ENCODE data around the gene ARHGEF38.
"Not testable (repeated sequence)": the region's sequence is repeated elsewhere in the genome, so short reads cannot be mapped to it uniquely, and the experiment has no call there.

ARHGEF38 gene

DNA sequence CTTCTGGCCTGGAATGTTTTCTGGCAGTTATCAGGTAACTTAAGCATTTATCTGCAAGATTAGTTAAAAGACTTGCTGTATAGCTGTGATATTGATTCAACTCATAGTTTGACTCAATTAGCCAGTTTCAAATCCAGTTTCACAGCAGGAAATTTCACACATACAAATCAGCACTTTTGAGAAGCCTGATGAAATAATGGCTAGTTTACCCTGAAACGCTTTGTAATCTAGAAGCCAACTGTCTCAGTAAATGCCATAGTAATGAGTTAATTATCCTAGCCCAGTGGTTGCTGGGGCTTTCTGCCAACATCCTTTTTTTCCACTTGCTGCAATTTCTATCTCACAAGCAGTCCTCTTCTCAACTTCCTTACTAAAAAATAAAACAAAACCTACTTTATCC is 53.1 kb downstream of the ARHGEF38 start:
- no peak for DNase-seq (ENCODE audit: extremely low spot score)
- ChIA-PET POLR2A (no interaction called here), CTCF (no interaction called here)
- TF ChIP-seq, protein P1, sequence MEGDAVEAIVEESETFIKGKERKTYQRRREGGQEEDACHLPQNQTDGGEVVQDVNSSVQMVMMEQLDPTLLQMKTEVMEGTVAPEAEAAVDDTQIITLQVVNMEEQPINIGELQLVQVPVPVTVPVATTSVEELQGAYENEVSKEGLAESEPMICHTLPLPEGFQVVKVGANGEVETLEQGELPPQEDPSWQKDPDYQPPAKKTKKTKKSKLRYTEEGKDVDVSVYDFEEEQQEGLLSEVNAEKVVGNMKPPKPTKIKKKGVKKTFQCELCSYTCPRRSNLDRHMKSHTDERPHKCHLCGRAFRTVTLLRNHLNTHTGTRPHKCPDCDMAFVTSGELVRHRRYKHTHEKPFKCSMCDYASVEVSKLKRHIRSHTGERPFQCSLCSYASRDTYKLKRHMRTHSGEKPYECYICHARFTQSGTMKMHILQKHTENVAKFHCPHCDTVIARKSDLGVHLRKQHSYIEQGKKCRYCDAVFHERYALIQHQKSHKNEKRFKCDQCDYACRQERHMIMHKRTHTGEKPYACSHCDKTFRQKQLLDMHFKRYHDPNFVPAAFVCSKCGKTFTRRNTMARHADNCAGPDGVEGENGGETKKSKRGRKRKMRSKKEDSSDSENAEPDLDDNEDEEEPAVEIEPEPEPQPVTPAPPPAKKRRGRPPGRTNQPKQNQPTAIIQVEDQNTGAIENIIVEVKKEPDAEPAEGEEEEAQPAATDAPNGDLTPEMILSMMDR (IDR thresholded peaks at IDR 0.05; ENCODE audit: control extremely low read depth, extremely low read depth, low read depth, missing control alignments), result no peak

DNA sequence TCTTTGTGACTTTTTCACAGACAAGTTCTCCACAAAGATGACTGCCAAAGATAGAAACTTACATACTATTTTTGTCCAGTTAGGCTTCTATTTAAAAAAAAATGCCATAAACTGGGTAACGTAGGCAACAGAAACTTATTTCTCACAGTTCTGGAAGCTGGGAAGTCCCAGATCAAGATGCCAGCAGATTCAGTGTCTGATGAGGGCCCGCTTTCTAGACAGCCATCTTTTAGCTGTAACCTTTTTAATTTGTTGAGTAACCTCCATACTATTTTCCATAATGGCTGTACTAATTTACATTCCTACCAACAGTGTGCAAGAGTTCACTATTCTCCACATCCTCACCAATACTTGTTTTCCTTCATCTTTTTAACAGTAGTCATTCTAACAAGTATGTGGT is 55.5 kb downstream of the ARHGEF38 start:
- no peak for DNase-seq (ENCODE audit: extremely low spot score)
- ChIA-PET CTCF (interaction anchor here (0.7 to 1.1 kb wide), 3 partner anchors 11 to 97 kb away, joined by 3 read pairs; no protein-coding TSS in a partner anchor), POLR2A (no interaction called here)
- TF ChIP-seq, protein P1 (IDR thresholded peaks at IDR 0.05; ENCODE audit: control extremely low read depth, extremely low read depth, low read depth, missing control alignments), result no peak

DNA sequence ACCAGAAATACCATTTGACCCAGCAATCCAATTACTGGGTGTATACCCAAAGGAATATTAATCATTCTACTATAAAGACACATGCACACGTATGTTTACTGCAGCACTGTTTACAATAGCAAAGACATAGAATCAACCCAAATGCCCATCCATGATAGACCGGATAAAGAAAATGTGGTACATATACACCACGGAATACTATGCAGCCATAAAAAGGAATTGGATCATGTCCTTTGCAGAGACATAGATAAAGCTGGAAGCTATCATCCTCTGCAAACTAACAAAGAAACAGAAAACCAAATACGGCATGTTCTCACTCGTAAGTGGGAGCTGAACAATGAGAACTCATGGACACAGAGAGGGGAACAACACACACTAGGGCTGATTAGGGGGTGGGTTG is 57.4 kb downstream of the ARHGEF38 start:
- CTCF ChIA-PET, result interaction anchor here (0.9 to 1.4 kb wide), 3 partner anchors 9 to 65 kb away, joined by 3 to 5 read pairs (median 3); no protein-coding TSS in a partner anchor
- POLR2A ChIA-PET; DNase-seq (ENCODE audit: extremely low spot score): not testable (repeated sequence)

DNA sequence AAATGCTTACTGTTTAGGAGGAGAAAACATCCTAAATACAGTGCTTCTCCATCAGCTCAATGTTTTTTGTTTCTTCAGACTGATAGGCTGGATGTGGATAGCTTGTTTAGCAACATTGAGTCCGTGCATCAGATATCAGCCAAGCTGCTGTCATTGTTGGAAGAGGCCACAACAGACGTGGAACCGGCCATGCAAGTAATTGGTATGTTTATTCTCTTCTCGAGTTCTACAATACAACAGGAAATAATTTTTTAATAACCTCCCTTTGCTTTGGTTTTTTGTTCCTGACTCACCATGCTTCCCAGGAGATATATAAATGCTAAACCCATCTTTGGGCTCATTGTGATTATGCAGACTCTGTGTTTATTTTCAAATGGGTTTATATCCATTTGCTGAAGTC is 60.9 kb downstream of the ARHGEF38 start:
- TF ChIP-seq, protein P1 (IDR thresholded peaks at IDR 0.05; ENCODE audit: control extremely low read depth, extremely low read depth, low read depth, missing control alignments), result no peak
- ChIA-PET POLR2A (no interaction called here), CTCF (interaction anchor here (1.4 kb wide), 1 partner anchor 8 kb away, joined by 4 read pairs; no protein-coding TSS in a partner anchor)
- no peak for DNase-seq (ENCODE audit: extremely low spot score)

DNA sequence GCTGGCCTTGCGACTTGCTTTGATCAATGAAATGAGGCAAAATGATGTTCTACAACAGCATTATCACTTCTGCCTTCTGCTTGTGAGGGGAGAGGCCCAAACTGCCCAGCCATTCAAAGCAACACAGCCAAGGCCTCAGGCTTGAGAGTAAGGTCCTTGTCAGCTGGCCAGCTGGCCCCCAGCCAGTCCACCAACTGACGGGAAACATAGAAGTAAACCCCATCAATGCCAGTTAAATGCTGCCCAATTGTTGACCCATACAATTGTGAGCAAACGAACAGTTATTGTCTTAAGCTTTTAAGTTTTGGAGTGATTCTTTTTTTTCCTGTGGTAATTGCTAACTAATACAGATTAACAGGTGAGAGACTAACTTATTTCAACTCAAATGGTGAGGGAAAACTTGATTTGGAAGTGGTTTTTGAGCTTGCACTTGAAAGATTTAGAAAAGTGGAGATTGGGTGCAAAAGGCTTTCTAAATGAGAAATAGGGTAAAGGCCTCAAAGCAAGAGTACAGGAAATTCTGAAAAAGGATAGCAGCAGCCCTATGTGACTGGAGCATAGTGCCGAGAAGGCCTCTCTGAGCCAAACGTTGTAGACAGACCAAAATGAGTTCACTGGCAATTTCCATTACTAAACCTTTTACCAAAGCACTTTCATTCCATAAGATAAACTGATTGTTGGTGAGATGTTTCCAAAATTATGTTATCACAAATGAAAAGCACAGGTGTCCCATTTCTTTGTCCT is 66.9 kb downstream of the ARHGEF38 start:
- ChIA-PET POLR2A (no interaction called here), CTCF (interaction anchor here (0.7 to 1.9 kb wide), 5 partner anchors 11 to 98 kb away, joined by 3 to 8 read pairs (median 3); no protein-coding TSS in a partner anchor)
- TF ChIP-seq, protein P1 (IDR thresholded peaks at IDR 0.05; ENCODE audit: control extremely low read depth, extremely low read depth, low read depth, missing control alignments), result no peak
- no peak for DNase-seq (ENCODE audit: extremely low spot score)

DNA sequence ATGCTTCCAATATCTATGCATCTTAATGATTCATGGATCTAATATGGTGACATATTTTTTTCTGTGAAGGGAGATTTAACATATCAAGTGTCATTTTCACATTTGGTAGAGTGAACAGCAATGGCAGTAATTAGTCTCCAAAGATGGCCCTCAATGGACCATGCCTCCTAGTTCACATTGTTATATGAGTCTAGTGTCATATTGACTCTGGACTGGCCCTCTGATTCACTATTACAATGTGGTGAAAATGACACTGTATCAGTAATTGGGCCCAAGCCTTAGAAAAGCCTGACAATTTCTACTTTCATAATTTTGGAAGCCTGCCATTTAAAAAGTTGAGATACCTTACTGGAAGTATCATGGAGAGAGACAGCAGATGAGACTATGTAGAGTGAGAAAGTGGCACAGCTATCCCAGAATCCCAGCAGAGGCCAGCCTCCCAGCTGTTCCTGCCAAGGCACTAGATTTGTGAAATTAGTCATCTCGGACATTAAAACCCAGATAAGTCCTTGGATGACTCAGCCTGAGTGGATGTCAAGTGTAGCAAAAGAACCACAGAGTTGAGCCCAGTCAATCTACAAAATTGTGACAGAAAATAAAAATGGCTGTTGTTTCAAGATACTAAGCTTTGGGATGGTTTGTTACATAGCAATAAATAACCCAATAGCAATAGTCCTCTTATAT is 68.4 kb downstream of the ARHGEF38 start:
- no peak for DNase-seq (ENCODE audit: extremely low spot score)
- TF ChIP-seq, protein P1 (IDR thresholded peaks at IDR 0.05; ENCODE audit: control extremely low read depth, extremely low read depth, low read depth, missing control alignments), result no peak
- ChIA-PET CTCF (interaction anchor here (0.9 to 1.8 kb wide), 7 partner anchors 8 to 100 kb away, joined by 3 to 10 read pairs (median 4); no protein-coding TSS in a partner anchor), POLR2A (no interaction called here)

DNA sequence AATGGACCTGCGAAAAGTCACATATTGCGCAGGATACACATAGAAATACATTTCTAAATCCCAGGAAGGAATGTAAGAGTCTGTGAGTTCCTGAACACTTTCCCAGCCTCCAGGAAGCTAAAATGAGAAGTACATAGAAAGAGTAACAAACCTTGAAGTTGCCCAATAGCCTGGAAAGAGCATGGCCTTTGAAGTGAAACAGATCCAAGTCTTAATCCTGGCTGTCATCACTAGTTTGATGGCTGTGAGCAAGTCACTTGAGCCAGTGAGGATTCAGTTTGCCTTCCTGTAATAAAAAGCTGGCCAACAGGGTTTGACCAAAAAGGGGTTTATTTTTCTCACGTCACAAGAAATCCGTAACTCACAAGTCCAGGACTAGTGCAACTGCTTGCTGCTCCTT is 69.8 kb downstream of the ARHGEF38 start:
- POLR2A ChIA-PET, result no interaction called here
- TF ChIP-seq, protein P1 (IDR thresholded peaks at IDR 0.05; ENCODE audit: control extremely low read depth, extremely low read depth, low read depth, missing control alignments), result no peak
- DNase-seq (ENCODE audit: extremely low spot score), result no peak
- CTCF ChIA-PET, result interaction anchor here (1.2 to 1.8 kb wide), 3 partner anchors 20 to 102 kb away, joined by 3 to 6 read pairs (median 5); no protein-coding TSS in a partner anchor

All from GM10248 (cell line).